Measurements from ENCODE around the gene ATP8B4.

DNA sequence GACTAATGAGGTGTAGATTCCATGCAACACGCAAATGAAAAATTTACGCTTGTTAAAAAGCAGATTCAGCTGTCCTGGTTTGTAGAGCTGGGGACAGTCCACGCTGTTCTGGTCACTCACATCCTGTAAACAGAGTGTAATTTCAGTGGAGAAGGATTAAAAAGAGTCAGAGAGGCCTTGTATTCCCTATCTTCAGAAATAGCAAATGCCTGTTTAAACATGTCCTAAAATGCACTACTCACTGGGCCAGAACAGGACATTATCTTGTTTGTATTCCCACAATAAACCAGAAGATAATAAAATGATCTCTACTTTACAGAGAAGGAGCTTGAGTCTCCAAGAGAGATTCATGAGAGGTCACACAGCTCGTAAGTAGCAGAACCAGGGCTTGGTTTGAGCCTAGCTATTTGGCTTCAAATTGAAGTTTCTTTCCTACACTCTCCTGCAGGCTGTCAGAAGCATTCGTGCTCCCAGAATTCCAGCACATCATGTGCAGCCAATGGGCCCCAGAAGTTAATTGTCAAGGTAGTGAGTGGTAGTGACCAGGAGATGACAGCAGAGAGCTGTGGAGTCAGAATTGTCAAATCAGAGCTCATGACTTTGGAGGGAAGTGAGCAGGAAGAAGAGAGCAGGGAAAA is 242.5 kb downstream of the ATP8B4 start:
- TF ChIP-seq, protein P1, sequence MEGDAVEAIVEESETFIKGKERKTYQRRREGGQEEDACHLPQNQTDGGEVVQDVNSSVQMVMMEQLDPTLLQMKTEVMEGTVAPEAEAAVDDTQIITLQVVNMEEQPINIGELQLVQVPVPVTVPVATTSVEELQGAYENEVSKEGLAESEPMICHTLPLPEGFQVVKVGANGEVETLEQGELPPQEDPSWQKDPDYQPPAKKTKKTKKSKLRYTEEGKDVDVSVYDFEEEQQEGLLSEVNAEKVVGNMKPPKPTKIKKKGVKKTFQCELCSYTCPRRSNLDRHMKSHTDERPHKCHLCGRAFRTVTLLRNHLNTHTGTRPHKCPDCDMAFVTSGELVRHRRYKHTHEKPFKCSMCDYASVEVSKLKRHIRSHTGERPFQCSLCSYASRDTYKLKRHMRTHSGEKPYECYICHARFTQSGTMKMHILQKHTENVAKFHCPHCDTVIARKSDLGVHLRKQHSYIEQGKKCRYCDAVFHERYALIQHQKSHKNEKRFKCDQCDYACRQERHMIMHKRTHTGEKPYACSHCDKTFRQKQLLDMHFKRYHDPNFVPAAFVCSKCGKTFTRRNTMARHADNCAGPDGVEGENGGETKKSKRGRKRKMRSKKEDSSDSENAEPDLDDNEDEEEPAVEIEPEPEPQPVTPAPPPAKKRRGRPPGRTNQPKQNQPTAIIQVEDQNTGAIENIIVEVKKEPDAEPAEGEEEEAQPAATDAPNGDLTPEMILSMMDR (IDR thresholded peaks at IDR 0.05), result peak in 2 of 6 experiments; percentile 36 to 41
- no peak for TF ChIP-seq POLR2AphosphoS5 (IDR thresholded peaks at IDR 0.05)
- TF ChIP-seq POLR2A (IDR thresholded peaks at IDR 0.05), result no peak

Measured in upper lobe of left lung (tissue), 4 donors.